Measurements from ENCODE around the gene CROCC2.

Gene CROCC2

DNA sequence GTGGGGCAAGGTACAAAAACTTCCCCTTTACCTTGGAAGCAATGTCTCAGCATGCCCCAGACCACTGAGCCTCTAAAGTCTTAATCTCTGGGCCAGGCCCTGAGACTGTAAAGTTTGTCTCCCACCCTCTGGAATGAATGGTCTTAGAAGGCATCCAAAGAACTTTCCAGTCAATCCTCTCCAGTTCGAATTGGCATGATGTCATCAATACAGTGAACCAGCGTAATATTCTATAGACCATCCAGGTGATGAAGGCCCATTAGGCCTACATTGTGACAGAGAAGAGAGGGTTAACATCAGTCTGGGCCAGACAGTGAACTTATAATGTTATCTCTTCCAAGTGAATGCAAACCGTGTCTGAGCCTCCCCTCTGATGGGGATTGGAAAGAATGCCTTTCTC lies 21.4 kb upstream of the CROCC2 start:
- Mint-ChIP-seq H3K4me1 (no peaks in the 10 kb centered on the region), H3K4me3 (no peak overlapping the region), H3K36me3 (ENCODE audit: low read depth) (no peaks in the 10 kb centered on the region), H3K27ac (no peak overlapping the region), H3K9me3 (no peaks in the 10 kb centered on the region), H3K27me3 (no peaks in the 10 kb centered on the region)
- ATAC-seq (no peak), DNase-seq (no peak)

DNA sequence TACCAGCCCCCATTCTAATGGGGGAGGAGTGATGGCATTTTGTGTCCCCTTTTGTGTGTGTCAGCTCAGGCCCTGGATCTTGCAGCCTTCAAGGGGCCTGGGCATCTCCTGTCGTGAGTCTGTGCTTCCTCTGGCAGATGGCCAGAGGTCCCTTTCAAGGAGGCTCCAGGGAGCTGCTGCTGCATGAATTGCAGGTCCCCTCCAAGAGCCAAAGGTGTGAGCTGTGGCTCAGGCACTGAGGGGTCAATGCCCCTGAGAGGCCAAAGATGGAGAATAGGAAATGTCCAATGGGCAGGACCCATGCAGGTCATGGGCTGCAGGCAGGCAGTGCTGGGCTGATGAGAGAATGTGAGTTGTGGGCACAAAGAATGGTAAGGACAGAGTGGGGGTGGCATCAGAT lies 20.6 kb upstream of the CROCC2 start:
- H3K27ac Mint-ChIP-seq: no peak overlapping the region
- DNase-seq (no peak), ATAC-seq (no peak)
- no peaks in the 10 kb centered on the region for H3K9me3 Mint-ChIP-seq
- H3K4me3 Mint-ChIP-seq: no peak overlapping the region
- no peaks in the 10 kb centered on the region for H3K36me3 Mint-ChIP-seq (ENCODE audit: low read depth)
- H3K27me3 Mint-ChIP-seq: no peaks in the 10 kb centered on the region
- H3K4me1 Mint-ChIP-seq: no peaks in the 10 kb centered on the region

DNA sequence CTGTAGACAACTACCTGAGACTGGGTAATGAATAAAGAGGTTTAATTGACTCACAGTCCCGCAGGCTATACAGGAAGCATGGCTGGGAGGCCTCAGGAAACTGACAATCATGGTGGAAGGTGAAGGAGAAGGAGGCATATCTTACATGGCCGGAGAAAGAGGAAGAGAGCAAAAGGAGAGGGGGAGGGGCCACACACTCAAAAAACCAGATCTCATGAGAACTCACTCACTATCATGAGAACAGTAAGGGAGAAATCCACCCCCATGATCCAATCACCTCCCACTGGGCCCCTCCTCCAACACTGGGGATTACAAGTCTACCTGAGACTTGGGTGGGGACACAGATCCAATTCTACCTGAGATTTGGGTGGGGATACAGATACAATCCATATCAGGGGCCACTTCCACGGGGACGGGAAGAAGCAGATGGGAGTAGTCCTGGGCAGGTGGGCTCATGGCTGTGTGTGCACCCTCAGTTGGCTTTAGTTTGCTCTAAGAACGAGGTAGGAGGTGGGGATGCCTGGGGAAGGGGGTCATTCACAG lies 20.0 kb upstream of the CROCC2 start:
- no peaks in the 10 kb centered on the region for H3K9me3 Mint-ChIP-seq

DNA sequence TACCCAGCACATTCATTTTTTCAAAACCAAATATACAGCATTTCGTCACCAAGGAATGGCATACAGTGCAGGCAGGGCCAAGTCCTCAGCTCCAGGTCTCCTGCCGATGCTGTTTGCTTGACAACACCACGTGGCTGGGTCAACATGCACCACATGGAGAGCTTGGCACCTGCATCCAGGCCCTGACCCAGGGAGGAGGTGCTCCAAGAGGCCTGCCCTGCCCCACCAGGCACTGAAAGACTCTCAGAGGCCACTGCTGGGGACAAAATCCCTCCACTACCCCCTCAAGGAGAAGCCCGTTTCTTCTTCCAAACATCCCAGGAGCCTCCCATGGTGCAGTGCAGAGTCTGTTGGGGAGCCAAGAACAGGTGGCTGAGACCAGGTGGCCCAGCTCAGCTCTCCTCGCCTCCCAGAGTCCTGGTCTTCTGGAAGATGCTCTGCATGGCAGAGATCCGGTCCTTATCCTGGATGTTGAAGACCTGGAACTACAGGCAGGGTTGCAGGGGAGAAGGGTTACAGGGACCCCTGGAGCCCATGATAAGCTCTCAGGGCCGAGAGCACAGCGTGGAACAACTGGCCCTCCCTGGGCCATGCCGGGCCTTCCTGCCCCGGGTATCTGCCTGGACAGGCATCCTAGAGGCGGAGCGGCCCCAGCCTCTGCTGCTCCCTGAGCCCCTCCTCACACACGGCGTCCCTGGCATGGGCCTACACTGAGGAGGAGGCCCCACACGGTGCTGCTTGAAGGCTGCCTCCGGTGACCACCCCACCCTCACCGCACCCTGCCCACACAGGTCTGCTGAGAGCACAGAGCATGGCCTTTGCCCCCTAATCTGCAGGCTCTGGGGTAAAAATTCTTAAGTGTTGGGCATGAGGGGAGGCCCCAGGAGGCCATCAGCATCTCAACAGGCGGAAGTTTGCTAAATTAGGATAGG lies 19.2 kb upstream of the CROCC2 start:
- H3K4me1 Mint-ChIP-seq: no peaks in the 10 kb centered on the region
- DNase-seq: no peak
- H3K27ac Mint-ChIP-seq: no peak overlapping the region
- no peaks in the 10 kb centered on the region for H3K9me3 Mint-ChIP-seq
- no peaks in the 10 kb centered on the region for H3K36me3 Mint-ChIP-seq (ENCODE audit: low read depth)
- no peak overlapping the region for H3K4me3 Mint-ChIP-seq
- H3K27me3 Mint-ChIP-seq: no peaks in the 10 kb centered on the region
- no peak for ATAC-seq

More for the DNA sequence above, 20.0 kb upstream of the CROCC2 start:
- no peak overlapping the region for H3K4me3 Mint-ChIP-seq
- H3K36me3 Mint-ChIP-seq (ENCODE audit: low read depth): no peaks in the 10 kb centered on the region
- H3K4me1 Mint-ChIP-seq: no peaks in the 10 kb centered on the region
- no peaks in the 10 kb centered on the region for H3K27me3 Mint-ChIP-seq
- H3K27ac Mint-ChIP-seq: no peak overlapping the region
- no peak for DNase-seq
- ATAC-seq: no peak

DNA sequence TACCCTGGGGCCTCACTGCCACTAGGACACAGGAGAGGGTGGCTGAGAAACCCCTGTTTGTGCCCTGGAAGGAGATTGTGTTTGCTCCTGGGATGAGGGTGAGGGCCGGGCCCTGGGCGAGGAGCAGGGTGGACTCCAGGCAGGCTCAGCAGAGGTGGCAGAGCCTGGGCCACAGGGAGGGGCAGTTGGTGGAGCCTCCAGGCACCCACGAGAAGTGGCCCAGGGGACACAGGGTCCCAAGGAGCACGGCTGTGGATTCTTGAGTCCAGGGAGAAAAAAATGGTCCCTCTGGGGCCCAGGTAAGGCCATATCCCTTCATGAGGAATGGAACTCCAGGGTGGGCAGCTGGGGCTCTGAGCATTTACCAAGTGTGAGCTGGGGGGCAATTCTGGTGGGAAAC lies 18.5 kb upstream of the CROCC2 start:
- Mint-ChIP-seq H3K27ac (no peak overlapping the region), H3K4me1 (no peaks in the 10 kb centered on the region), H3K4me3 (no peak overlapping the region), H3K27me3 (no peaks in the 10 kb centered on the region), H3K36me3 (ENCODE audit: low read depth) (no peaks in the 10 kb centered on the region), H3K9me3 (no peaks in the 10 kb centered on the region)
- ATAC-seq: no peak
- DNase-seq: no peak

DNA sequence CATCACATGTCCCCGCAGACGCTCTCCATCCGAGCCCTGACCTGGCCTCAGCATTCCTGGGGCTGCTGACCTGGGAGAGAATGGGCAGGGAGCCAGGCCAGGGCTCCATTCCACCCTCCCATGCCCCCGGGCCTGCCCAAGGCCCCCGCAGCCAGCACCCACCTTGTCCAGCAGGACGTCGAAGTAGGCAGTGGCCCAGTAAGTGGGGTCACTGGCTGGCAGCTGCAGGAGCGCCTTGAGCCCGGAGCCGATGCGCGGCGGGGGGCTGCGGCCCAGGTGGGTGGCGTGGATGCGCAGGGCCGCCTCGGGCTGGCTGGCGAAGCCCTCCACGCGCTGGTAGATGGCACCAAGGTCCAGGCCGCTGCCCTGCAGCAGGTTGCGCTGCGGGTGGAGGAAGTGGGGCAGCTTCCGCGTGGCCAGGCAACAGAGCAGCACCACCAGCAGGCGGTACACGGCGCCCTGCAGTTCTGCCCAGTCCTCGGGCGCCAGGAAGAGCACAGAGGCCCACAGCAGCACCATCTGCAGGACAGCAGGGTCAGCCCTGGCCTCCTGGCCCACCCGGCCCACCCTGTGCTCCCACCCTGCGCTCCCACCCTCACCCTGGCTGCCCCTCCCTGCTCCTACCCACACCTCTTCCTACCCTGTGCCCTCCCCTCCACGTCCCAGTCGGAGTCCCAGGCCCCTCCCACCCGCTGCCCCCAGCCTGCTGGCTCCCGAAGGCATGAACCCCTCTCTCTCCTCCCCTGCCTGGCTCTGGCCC lies 17.8 kb upstream of the CROCC2 start:
- no peak for DNase-seq
- Mint-ChIP-seq H3K4me1 (no peaks in the 10 kb centered on the region), H3K27me3 (no peaks in the 10 kb centered on the region), H3K9me3 (no peaks in the 10 kb centered on the region), H3K27ac (no peak overlapping the region), H3K36me3 (ENCODE audit: low read depth) (no peaks in the 10 kb centered on the region), H3K4me3 (no peak overlapping the region)
- ATAC-seq: no peak

DNA sequence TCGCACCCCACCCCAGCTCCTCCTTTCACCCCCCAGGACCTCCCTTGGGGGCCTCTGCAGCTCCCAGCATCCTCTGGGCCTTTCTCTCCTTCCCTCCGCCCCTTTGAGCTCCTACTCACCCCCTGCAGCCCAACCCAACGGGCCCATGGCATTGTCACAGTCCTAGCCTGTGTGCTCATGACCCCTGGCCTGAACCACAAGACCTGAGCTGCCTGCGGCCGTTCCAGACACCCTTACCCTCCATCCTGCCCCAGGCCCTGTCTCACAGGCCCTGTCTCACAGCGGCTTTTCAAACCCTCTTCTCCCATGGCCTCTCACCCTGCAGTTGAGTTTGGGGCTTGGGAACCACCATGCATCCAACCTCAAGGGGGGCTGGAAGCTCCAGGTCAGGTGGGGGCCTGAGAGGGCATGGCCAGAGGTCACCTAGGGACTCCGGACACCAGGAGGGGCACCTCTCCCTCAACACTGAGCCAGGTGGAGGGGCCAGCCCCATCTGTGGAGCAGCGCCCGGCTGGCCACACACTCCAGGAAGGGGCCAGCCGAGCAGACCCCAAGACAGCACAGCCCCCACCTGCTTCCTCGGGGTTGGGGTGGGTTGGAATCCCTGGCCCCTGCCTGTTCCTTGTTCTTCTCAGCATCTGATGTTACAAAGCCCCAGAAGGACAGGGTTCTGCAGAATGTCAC lies 17.1 kb upstream of the CROCC2 start:
- H3K27me3 Mint-ChIP-seq: no peaks in the 10 kb centered on the region
- peaks cover 5% of the 10 kb centered on the region for H3K4me1 Mint-ChIP-seq
- DNase-seq (no peak), ATAC-seq (no peak)
- H3K4me3 Mint-ChIP-seq: no peak overlapping the region
- H3K36me3 Mint-ChIP-seq (ENCODE audit: low read depth): no peaks in the 10 kb centered on the region
- H3K9me3 Mint-ChIP-seq: no peaks in the 10 kb centered on the region
- H3K27ac Mint-ChIP-seq: no peak overlapping the region

DNA sequence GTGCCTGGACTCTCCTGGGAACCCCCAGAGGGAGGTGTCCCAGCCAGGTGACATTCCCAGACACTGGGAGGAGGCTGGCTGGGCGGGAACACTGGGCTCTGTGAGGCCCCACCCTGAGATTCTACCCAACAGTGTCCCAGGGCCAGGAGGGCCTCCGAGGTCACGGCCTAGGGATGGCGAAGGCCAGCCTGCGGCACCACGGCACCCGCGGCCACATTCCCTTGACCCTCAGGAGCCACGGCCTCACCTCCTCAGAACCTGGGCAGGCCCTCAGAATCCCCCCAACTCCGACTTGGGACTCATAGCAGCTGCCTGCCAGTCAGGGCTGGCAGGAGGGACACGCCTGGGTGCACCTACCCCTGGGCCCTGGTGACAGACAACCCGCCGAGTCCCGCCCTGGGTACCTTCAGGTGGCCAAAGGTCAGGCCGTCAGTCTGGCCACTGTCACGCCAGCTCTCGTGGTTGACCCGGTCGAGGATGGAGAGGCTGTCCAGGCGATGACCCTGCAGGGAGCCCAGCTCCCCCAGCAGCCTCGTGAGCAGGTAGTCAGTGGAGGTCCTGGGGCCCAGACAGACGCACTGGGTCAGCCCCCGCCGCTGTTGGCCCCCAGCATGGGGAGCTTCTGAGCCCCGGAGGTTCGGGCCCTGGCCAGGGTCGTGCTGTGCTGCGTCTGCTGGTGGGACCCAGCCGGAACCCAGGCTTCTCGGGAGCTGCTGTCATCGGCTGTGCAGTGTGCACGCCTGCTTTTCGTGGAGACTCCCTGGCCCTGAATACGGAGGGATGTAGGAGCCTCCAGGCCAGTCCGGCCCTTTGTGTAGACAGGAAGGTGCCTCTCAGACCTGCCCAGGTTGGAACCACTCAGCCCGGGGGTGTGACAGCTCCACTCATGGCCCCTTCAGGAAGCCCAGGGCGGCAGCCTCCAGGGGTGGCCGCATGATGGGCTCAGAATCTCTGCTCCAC lies 16.3 kb upstream of the CROCC2 start:
- Mint-ChIP-seq H3K27me3 (no peaks in the 10 kb centered on the region), H3K36me3 (ENCODE audit: low read depth) (no peaks in the 10 kb centered on the region), H3K4me1 (peaks cover 5% of the 10 kb centered on the region), H3K27ac (no peak overlapping the region), H3K4me3 (no peak overlapping the region), H3K9me3 (no peaks in the 10 kb centered on the region)
- no peak for DNase-seq
- ATAC-seq: no peak

DNA sequence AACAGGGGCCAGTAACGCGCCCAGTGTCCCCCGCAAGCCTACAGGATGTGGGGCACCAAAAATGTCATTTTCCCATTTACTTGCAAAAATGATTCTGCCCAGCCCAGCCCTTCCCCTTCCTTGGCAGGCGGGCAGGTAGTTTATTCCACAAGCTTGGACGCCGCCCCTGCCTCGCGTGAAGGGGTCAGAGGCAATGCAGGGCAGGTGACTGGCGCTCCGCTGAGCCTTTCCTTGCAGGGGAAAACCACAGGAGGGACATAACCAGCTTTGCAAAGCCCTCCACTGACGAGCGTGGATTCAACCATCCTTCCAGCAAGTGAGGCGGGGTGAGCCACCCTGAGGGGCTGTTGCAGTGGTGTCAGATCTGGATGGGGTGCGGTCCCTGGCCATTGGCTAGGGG lies 15.4 kb upstream of the CROCC2 start:
- ATAC-seq (no peak), DNase-seq (no peak)
- H3K27me3 Mint-ChIP-seq: no peaks in the 10 kb centered on the region
- H3K27ac Mint-ChIP-seq: no peak overlapping the region
- H3K9me3 Mint-ChIP-seq: no peaks in the 10 kb centered on the region
- H3K36me3 Mint-ChIP-seq (ENCODE audit: low read depth): no peaks in the 10 kb centered on the region
- peaks cover 5% of the 10 kb centered on the region for H3K4me1 Mint-ChIP-seq
- H3K4me3 Mint-ChIP-seq: no peak overlapping the region

DNA sequence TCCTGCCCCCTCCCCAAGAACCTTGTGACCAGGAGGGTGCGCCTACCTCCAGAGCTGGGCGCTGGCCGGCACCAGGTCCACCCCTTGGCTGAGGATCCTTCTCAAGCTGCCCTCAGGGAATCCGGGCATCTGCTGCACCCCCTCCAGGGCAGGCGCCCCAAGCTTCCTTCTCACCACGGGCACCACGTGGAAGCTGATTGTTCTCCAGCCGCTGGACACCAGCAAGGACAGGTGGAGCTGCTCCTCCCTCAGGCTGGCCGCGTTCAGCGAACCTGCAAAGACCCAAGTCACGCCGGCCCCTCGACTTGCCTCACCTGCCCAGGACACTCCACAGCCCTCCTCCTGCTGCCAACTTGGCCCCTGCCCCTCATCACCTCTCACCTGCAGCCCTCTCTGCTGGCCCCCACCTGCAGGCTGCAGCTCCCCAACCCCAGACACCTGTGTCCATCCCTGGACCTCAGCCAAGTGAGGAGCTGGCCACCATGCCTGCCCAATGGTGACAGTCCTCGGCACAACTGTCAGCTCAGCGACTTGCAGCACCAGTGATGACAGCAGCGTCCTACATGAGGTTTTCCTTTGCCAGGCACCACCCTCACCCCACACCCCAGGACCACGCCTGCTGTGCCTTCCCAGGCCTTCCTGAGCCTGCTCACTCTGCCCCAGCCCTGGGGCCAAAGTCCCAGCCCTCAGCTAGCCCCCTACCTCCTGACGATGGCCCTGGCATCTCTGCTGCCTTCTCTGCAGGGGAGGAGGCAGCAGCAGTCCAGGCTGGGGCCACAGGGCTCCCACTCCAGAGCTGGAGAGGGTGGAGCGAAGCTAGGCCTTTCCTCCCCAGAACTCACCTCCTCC lies 14.4 kb upstream of the CROCC2 start:
- Mint-ChIP-seq H3K27ac (no peak overlapping the region), H3K27me3 (no peaks in the 10 kb centered on the region), H3K4me3 (no peak overlapping the region), H3K4me1 (peaks cover 5% of the 10 kb centered on the region), H3K9me3 (no peaks in the 10 kb centered on the region), H3K36me3 (ENCODE audit: low read depth) (no peaks in the 10 kb centered on the region)
- ATAC-seq: no peak
- DNase-seq: no peak

DNA sequence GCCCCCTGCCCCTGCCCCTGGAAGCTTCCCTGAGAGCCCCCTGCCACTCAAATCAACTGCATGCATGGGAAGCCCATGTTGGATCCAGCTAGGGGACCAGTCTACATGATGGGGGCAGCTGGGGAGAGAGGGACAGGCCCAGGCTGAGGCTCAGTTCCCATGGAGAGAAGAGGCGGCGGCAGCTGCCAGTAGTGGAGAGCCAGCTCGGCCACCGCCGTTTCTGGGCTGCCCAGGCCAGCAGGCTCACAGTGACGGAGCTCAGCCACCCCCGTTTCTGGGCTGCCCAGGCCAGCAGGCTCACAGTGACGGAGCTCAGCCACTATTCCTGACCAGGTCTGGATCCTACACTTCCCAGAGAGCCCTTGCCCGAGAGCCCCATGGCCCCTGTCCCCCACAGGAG lies 13.8 kb upstream of the CROCC2 start:
- H3K4me3 Mint-ChIP-seq: no peak overlapping the region
- no peak overlapping the region for H3K27ac Mint-ChIP-seq
- ATAC-seq (no peak), DNase-seq (no peak)
- H3K4me1 Mint-ChIP-seq: peaks cover 5% of the 10 kb centered on the region
- H3K36me3 Mint-ChIP-seq (ENCODE audit: low read depth): no peaks in the 10 kb centered on the region
- no peaks in the 10 kb centered on the region for H3K27me3 Mint-ChIP-seq
- no peaks in the 10 kb centered on the region for H3K9me3 Mint-ChIP-seq

DNA sequence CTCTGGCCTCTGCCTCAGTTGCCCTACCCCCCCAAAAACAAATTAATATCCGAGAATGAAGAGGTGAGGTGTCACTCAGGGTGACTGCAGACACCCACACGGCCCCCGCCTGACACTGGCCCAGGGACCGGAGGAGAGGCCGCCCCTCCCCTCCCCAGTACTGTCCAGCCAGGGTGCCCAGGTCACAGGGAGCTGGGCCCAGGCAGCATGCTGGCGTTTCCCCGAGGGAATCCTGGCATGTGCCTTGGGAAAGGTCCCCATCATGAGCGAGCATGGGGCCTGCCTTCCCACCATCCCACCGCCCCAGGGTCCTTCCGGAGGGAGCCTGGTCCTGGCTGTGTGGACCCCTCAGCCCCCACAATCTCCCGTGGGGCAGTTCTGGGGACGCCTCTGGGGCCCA lies 13.2 kb upstream of the CROCC2 start:
- no peak for DNase-seq
- H3K27me3 Mint-ChIP-seq: peaks cover 1% of the 10 kb centered on the region

DNA sequence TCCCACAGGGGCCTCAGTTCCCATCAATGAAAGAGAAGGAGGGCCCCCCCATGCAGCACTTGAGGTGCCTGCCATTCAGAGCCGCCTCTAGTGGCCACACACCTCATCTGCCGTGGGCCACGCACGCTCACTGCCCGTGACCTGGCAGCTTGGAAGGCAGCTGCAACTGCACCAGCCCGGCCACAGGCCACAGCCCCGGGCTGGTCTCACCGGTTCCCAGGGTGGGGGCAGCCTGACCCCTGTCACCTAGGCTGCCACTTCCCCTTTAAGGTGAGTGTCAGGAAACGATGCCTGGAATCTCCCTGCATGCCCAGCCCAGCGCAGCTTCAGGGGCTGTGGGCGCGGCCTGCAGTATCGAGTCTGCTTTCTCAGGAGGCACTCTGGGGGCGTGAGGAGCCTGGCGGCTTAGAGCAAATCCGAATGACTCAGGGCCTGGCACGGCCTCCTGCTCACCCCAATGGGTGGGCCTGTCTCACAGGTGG lies 12.7 kb upstream of the CROCC2 start:
- ATAC-seq (peak; percentile 75), DNase-seq (peak; percentile 67)
- Mint-ChIP-seq H3K4me3 (no peak overlapping the region), H3K4me1 (peaks cover 5% of the 10 kb centered on the region), H3K27me3 (peaks cover 2% of the 10 kb centered on the region), H3K36me3 (ENCODE audit: low read depth) (no peaks in the 10 kb centered on the region), H3K9me3 (no peaks in the 10 kb centered on the region), H3K27ac (peak overlapping the region; percentile 56)

More for the DNA sequence above, 13.2 kb upstream of the CROCC2 start:
- Mint-ChIP-seq H3K27ac (no peak overlapping the region), H3K4me3 (no peak overlapping the region), H3K4me1 (peaks cover 5% of the 10 kb centered on the region), H3K36me3 (ENCODE audit: low read depth) (no peaks in the 10 kb centered on the region), H3K9me3 (no peaks in the 10 kb centered on the region)
- no peak for ATAC-seq
